WTC11 (cell line): Measurements from ENCODE around the gene KCNQ2. TPM values are rescaled to one million over a fixed set of nuclear protein-coding genes. Genes with fewer than 3 reads are reported as not detected.

ENCODE experiments used
- ATAC-seq: fragments of 200-7000 bp; cut with Tn5 transposase; 2 replicates; pipeline ENCODE4 v1.10.0; 2021; ENCODE audit warnings: mild to moderate bottlenecking, moderate library complexity
- CTCF ChIA-PET: fragments of 300-600 bp; sonication (Branson Sonifier 250); formaldehyde crosslinking; loops from one replicate; lab custom pipeline; 2021; ENCODE audit warnings: antibody characterized with exemption; lab: Charles Lee
- POLR2A ChIA-PET: fragments of 350-600 bp; sonication (Branson Sonifier 250); formaldehyde crosslinking; loops from one replicate; lab custom pipeline; 2021; ENCODE audit warnings: antibody characterized with exemption; lab: Charles Lee
- DNase-seq: peaks from one replicate; pipeline ENCODE4 v3.0.0; 2021; ENCODE audit warnings: low spot score
- H3K27ac Mint-ChIP-seq: 2 replicates; pipeline ENCODE4 v1.8.0; 2021; ENCODE audit warnings: mixed read lengths
- H3K27me3 Mint-ChIP-seq: 2 replicates; pipeline ENCODE4 v1.8.0; 2021; ENCODE audit warnings: low read depth, mild to moderate bottlenecking, moderate library complexity, mixed read lengths
- H3K36me3 Mint-ChIP-seq: 2 replicates; pipeline ENCODE4 v1.8.0; 2021; ENCODE audit warnings: mixed read lengths
- H3K4me1 Mint-ChIP-seq: 2 replicates; pipeline ENCODE4 v1.8.0; 2022; ENCODE audit warnings: mixed read lengths
- H3K4me3 Mint-ChIP-seq: 2 replicates; pipeline ENCODE4 v1.8.0; 2021; ENCODE audit warnings: mild to moderate bottlenecking, moderate library complexity, mixed read lengths
- H3K9me3 Mint-ChIP-seq: 2 replicates; pipeline ENCODE4 v1.8.0; 2021; ENCODE audit warnings: mixed read lengths
- CBFB ChIP-seq: sonication (generic); formaldehyde crosslinking; IDR thresholded peaks from 2 replicates; pipeline ENCODE4 v1.8.1; 2022; ENCODE audit warnings: mild to moderate bottlenecking, low read depth, missing genetic modification reagents
- E2F4 ChIP-seq: sonication (generic); formaldehyde crosslinking; IDR thresholded peaks from 2 replicates; pipeline ENCODE4 v1.8.1; 2022; ENCODE audit warnings: low read depth, mild to moderate bottlenecking, moderate library complexity, missing genetic modification reagents, borderline replicate concordance
- ELF4 ChIP-seq: sonication (generic); formaldehyde crosslinking; IDR thresholded peaks from 2 replicates; pipeline ENCODE4 v1.8.1; 2022; ENCODE audit warnings: low read depth, mild to moderate bottlenecking, moderate library complexity, missing genetic modification reagents
- FOXJ3 ChIP-seq: sonication (generic); formaldehyde crosslinking; IDR thresholded peaks from 2 replicates; pipeline ENCODE4 v1.9.0; 2021; ENCODE audit warnings: missing genetic modification reagents, mild to moderate bottlenecking, borderline replicate concordance
- FOXK1 ChIP-seq: sonication (generic); formaldehyde crosslinking; IDR thresholded peaks from 2 replicates; pipeline ENCODE4 v1.8.0; 2022; ENCODE audit warnings: mild to moderate bottlenecking, moderate library complexity, missing genetic modification reagents
- IRF1 ChIP-seq: sonication (generic); formaldehyde crosslinking; IDR thresholded peaks from 2 replicates; pipeline ENCODE4 v1.8.0; 2023; ENCODE audit warnings: missing genetic modification reagents
- IRF2 ChIP-seq: sonication (generic); formaldehyde crosslinking; IDR thresholded peaks from 2 replicates; pipeline ENCODE4 v1.8.0; 2022; ENCODE audit warnings: low read depth, missing genetic modification reagents, borderline replicate concordance
- KAT7 ChIP-seq: sonication (generic); formaldehyde crosslinking; IDR thresholded peaks from 2 replicates; pipeline ENCODE4 v1.8.1; 2023; ENCODE audit warnings: missing genetic modification reagents, mild to moderate bottlenecking, borderline replicate concordance
- NR1H2 ChIP-seq: sonication (generic); formaldehyde crosslinking; IDR thresholded peaks from 2 replicates; pipeline ENCODE4 v1.9.0; 2021; ENCODE audit warnings: mild to moderate bottlenecking, moderate library complexity, missing genetic modification reagents
- SMAD4 ChIP-seq: sonication (generic); formaldehyde crosslinking; IDR thresholded peaks from 2 replicates; pipeline ENCODE4 v1.8.0; 2022; ENCODE audit warnings: mild to moderate bottlenecking, missing genetic modification reagents
- TEAD1 ChIP-seq: sonication (generic); formaldehyde crosslinking; IDR thresholded peaks from 2 replicates; pipeline ENCODE4 v1.8.0; 2022; ENCODE audit warnings: mild to moderate bottlenecking, missing genetic modification reagents
- TEAD4 ChIP-seq: sonication (generic); formaldehyde crosslinking; IDR thresholded peaks from 2 replicates; pipeline ENCODE4 v1.8.0; 2022; ENCODE audit warnings: mild to moderate bottlenecking, missing genetic modification reagents
- ZBTB43 ChIP-seq: sonication (generic); formaldehyde crosslinking; IDR thresholded peaks from 2 replicates; pipeline ENCODE4 v1.8.1; 2023; ENCODE audit warnings: mild to moderate bottlenecking, missing genetic modification reagents
- ZMAT4 ChIP-seq: fragments of 250-450 bp; sonication (Bioruptor Pico); IDR thresholded peaks from 2 replicates; pipeline ENCODE4 v1.9.0; 2021; ENCODE audit warnings: mild to moderate bottlenecking
- ZNF121 ChIP-seq: sonication (generic); formaldehyde crosslinking; IDR thresholded peaks from 2 replicates; pipeline ENCODE4 v1.8.0; 2023; ENCODE audit warnings: missing genetic modification reagents
- ZNF512 ChIP-seq: sonication (generic); formaldehyde crosslinking; IDR thresholded peaks from 2 replicates; pipeline ENCODE4 v1.8.1; 2022; ENCODE audit warnings: missing genetic modification reagents, borderline replicate concordance
- ZSCAN18 ChIP-seq: fragments of 250-450 bp; sonication (Bioruptor Pico); IDR thresholded peaks from 2 replicates; pipeline ENCODE4 v2.1.2; 2022; ENCODE audit warnings: mild to moderate bottlenecking, moderate library complexity
- total RNA-seq: library from RNA; stranded (reverse); gene quantifications from 3 replicates; pipeline ENCODE4 v1.2.3, GENCODE V29; 2021
- TF ChIP-seq, protein P1 (sequence below): sonication (generic); formaldehyde crosslinking; IDR thresholded peaks from 2 replicates; pipeline ENCODE4 v1.8.1; 2023; ENCODE audit warnings: mild to moderate bottlenecking, missing genetic modification reagents
- TF ChIP-seq, protein P2 (sequence below): sonication (generic); formaldehyde crosslinking; IDR thresholded peaks from 2 replicates; pipeline ENCODE4 v1.8.1; 2022; ENCODE audit warnings: low read depth, missing genetic modification reagents, borderline replicate concordance

Gene KCNQ2
- total RNA-seq, 1 experiment from 2014 or later = 99.8 TPM

DNA sequence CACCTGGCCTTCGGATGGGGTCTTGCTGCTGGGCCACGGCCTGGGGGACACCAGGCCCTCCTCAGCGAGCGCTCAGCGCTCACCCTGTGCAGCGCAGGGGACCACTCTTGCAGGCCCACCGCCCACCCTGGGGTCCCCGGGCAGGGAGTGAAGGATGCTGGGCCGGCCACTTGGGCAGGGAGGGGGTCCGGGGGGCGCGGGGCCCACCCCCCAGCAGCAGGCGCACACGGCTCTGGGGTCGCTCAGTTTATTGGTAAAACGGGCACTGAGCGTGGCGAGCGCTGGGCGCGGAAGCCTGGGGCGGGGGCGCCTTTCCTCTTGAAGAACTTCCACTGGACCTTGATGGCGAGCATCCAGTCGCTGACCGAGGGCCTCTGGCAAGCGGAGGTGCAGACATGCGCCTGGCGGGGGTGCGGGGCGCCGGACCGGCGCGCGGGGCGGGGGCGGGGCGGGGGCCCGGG lies 15.4 kb upstream of the KCNQ2 start:
- H3K4me3 Mint-ChIP-seq = peak overlapping the region; percentile 50
- H3K4me1 Mint-ChIP-seq = peaks cover 3% of the 10 kb centered on the region; the same call in 1 of the 2 replicates
- ATAC-seq (no peak), DNase-seq (no peak)
- H3K27ac Mint-ChIP-seq = no peak overlapping the region
- peaks cover 24% of the 10 kb centered on the region for H3K27me3 Mint-ChIP-seq
- H3K9me3 Mint-ChIP-seq = peaks cover 12% of the 10 kb centered on the region
- TF ChIP-seq ZNF121 (peak; percentile 91), E2F4 (CRISPR knock-in tag) (no peak)
- H3K36me3 Mint-ChIP-seq = peaks cover 15% of the 10 kb centered on the region
- ChIA-PET CTCF (interaction anchor here (1.0 to 1.3 kb wide), 5 partner anchors 9 to 50 kb away, joined by 3 to 7 read pairs (median 5); partner anchors contain the start of gene PTK6), POLR2A (no interaction called here)

DNA sequence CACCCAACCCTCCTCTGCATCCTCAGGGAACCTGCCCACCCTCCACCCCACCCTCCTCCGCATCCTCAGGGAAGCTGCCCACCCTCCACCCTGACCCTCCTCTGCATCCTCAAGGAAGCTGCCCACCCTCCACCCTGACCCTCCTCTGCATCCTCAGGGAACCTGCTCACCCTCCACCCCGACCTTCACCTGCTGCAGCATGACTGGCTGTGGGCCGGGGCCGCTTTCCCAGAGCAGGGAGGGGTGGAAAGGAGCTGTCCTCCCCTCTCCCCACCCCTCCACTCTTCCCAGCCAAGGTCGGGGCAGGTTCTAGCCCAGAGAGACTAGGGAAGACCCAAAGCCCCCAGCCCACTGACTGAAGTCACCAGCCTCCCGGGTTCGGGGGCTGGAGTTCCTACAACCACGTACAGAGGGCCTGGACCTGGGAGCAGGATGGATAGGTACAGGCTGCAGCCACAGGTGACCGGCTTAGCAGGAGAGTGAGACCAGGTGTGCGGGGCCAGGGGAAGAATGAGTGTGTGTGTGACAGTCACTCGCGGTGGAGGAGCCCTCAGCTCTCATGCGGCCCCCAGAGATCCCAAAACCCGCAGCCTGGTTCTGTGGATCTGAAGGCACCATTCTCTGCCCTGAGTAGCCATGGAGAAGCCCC lies 14.8 kb upstream of the KCNQ2 start:
- H3K4me3 Mint-ChIP-seq = peak overlapping the region; percentile 50
- POLR2A ChIA-PET = no interaction called here
- no peak overlapping the region for H3K27ac Mint-ChIP-seq
- peak; percentile 7 for ATAC-seq
- peaks cover 10% of the 10 kb centered on the region for H3K36me3 Mint-ChIP-seq
- no peak for TF ChIP-seq ELF4 (CRISPR knock-in tag)
- TF ChIP-seq, protein P1, sequence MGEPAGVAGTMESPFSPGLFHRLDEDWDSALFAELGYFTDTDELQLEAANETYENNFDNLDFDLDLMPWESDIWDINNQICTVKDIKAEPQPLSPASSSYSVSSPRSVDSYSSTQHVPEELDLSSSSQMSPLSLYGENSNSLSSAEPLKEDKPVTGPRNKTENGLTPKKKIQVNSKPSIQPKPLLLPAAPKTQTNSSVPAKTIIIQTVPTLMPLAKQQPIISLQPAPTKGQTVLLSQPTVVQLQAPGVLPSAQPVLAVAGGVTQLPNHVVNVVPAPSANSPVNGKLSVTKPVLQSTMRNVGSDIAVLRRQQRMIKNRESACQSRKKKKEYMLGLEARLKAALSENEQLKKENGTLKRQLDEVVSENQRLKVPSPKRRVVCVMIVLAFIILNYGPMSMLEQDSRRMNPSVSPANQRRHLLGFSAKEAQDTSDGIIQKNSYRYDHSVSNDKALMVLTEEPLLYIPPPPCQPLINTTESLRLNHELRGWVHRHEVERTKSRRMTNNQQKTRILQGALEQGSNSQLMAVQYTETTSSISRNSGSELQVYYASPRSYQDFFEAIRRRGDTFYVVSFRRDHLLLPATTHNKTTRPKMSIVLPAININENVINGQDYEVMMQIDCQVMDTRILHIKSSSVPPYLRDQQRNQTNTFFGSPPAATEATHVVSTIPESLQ (CRISPR knock-in tag) = no peak
- TF ChIP-seq TEAD4 = no peak
- TF ChIP-seq, protein P2, sequence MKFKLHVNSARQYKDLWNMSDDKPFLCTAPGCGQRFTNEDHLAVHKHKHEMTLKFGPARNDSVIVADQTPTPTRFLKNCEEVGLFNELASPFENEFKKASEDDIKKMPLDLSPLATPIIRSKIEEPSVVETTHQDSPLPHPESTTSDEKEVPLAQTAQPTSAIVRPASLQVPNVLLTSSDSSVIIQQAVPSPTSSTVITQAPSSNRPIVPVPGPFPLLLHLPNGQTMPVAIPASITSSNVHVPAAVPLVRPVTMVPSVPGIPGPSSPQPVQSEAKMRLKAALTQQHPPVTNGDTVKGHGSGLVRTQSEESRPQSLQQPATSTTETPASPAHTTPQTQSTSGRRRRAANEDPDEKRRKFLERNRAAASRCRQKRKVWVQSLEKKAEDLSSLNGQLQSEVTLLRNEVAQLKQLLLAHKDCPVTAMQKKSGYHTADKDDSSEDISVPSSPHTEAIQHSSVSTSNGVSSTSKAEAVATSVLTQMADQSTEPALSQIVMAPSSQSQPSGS (CRISPR knock-in tag) = no peak
- TF ChIP-seq SMAD4 (CRISPR knock-in tag) = no peak
- TF ChIP-seq ZSCAN18 (CRISPR knock-in tag) = no peak
- TF ChIP-seq FOXJ3 = no peak
- no peak for TF ChIP-seq IRF1 (CRISPR knock-in tag)
- no peak for TF ChIP-seq KAT7 (CRISPR knock-in tag)
- no peak for TF ChIP-seq CBFB (CRISPR knock-in tag)
- no peak for TF ChIP-seq ZNF512 (CRISPR knock-in tag)
- TF ChIP-seq ZMAT4 (CRISPR knock-in tag) = no peak
- TF ChIP-seq IRF2 (CRISPR knock-in tag) = no peak
- no peak for TF ChIP-seq ZBTB43
- no peak for TF ChIP-seq NR1H2 (CRISPR knock-in tag)
- TF ChIP-seq FOXK1 (CRISPR knock-in tag) = no peak
- no peak for TF ChIP-seq TEAD1 (CRISPR knock-in tag)
- H3K9me3 Mint-ChIP-seq = peaks cover 6% of the 10 kb centered on the region
- CTCF ChIA-PET = interaction anchor here (1.0 to 1.2 kb wide), 2 partner anchors 10 to 13 kb away, joined by 3 to 5 read pairs; no protein-coding TSS in a partner anchor
- peaks cover 24% of the 10 kb centered on the region for H3K27me3 Mint-ChIP-seq
- peaks cover 3% of the 10 kb centered on the region; the same call in 1 of the 2 replicates for H3K4me1 Mint-ChIP-seq
- DNase-seq = no peak
